ENCODE results near the gene PIGV. TPM values are rescaled to one million over a fixed set of nuclear protein-coding genes. Genes with fewer than 3 reads are reported as not detected.

PIGV gene
- total RNA-seq, 1 donor from 2014 or later = 20.1 TPM

DNA sequence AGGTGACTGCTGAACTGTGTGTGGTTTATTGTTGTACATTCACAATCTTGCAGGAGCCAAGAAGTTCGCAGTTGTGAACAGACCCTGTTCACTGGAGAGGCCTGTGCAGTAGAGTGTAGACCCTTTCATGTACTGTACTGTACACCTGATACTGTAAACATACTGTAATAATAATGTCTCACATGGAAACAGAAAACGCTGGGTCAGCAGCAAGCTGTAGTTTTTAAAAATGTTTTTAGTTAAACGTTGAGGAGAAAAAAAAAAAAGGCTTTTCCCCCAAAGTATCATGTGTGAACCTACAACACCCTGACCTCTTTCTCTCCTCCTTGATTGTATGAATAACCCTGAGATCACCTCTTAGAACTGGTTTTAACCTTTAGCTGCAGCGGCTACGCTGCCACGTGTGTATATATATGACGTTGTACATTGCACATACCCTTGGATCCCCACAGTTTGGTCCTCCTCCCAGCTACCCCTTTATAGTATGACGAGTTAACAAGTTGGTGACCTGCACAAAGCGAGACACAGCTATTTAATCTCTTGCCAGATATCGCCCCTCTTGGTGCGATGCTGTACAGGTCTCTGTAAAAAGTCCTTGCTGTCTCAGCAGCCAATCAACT is 6.4 kb upstream of the PIGV start:
- Mint-ChIP-seq H3K27ac (no peak overlapping the region), H3K9me3 (no peaks in the 10 kb centered on the region), H3K27me3 (ENCODE audit: low read depth) (no peaks in the 10 kb centered on the region), H3K4me1 (ENCODE audit: low read depth) (peaks cover 38% of the 10 kb centered on the region), H3K4me3 (ENCODE audit: low read depth) (no peak overlapping the region), H3K36me3 (ENCODE audit: low read depth) (peaks cover 57% of the 10 kb centered on the region)
- intact Hi-C loops (cut with micrococcal nuclease) = no loop called here
- no peak for DNase-seq (ENCODE audit: low spot score)

DNA sequence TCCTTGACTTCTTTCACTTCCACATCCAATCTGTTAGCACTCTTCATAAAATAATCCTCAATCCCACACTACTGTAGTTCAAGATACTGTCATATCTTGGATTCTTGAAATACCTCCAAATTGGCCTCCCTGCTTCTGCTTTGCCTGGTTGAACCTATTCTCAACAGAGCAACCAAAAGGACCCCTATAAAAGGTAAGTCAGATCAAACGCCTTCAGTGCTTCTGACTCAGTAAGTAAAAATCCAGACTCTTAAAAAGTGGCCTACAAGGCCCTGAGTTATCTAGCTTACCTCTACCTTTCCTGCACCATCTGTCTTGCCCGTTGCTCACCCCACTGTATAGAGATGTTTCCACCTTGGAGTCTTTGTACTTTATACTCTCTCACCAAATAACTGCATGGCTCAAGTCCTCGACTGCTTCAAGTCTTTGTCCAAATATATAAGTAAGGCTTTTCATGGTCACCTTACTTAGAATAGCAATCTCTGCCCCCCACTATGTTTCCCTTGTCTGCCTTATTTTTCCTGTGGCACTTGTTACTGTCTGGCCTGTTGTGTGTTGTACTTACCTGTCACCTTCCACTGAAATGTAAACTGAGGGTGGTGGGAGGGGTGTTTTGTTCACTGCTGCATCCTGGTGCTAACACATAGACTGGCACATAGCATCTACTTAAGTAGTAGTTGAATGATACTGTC is 5.1 kb upstream of the PIGV start:
- intact Hi-C loops (cut with micrococcal nuclease) = no loop called here
- Mint-ChIP-seq H3K36me3 (ENCODE audit: low read depth) (peaks cover 49% of the 10 kb centered on the region), H3K27ac (peak overlapping the region; percentile 26), H3K4me3 (ENCODE audit: low read depth) (no peak overlapping the region), H3K27me3 (ENCODE audit: low read depth) (no peaks in the 10 kb centered on the region), H3K4me1 (ENCODE audit: low read depth) (peaks cover 48% of the 10 kb centered on the region), H3K9me3 (no peaks in the 10 kb centered on the region)
- DNase-seq (ENCODE audit: low spot score) = no peak

- peaks cover 45% of the 10 kb centered on the region for H3K4me1 Mint-ChIP-seq (ENCODE audit: low read depth)
These were observed 4.1 kb upstream of the PIGV start for GRCh38 chr1:26783646-26784022.

DNA sequence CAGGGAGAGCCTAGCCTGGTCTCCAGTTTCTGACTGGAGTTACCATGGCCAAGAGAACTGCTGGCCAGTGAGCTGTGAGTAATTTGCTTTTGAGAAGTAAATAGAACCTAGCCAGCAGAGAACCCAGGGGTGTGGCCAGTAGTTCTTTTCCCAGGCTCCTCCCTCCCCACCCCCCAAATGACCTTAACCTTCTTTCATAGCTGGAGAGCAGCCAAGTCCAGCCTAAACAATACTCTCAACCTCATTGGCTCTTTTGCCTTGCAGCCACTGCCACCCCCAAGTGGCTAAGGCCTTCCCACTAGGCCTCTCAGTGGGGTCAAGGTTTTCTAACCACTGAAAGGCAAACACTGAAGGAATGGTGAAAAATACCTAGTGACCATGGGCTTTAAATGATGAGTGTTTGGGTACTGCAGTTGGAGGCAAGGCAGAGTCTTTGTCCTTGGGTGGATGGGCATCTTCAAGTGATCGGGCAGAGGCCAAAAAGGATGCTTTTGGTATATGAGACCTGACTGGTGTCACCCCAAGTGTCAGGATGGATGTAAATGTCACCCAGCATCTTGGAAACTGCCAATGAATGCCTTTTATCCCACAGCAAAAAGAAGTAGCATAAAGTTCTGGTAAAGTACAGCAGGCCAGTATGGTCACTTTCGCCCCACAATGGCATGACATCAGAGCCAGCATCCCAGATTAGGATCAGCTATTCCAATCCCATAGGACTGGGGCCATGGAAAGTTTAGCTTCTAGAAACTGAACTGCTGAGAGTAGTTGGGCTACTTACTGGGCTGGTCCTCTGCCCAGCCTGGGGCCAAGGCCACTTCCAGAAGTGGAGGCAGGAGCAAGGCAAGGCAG is 3.5 kb upstream of the PIGV start:
- Mint-ChIP-seq H3K27me3 (ENCODE audit: low read depth) (no peaks in the 10 kb centered on the region), H3K36me3 (ENCODE audit: low read depth) (peaks cover 35% of the 10 kb centered on the region), H3K9me3 (no peaks in the 10 kb centered on the region), H3K4me3 (ENCODE audit: low read depth) (no peak overlapping the region), H3K4me1 (ENCODE audit: low read depth) (peaks cover 43% of the 10 kb centered on the region), H3K27ac (peak overlapping the region; percentile 29)
- intact Hi-C loops (cut with micrococcal nuclease) = no loop called here
- DNase-seq (ENCODE audit: low spot score) = no peak

More at GRCh38 chr1:26783646-26784022, 4.1 kb upstream of the PIGV start:
- no peak overlapping the region for H3K27ac Mint-ChIP-seq
- H3K36me3 Mint-ChIP-seq (ENCODE audit: low read depth) = peaks cover 41% of the 10 kb centered on the region
- DNase-seq (ENCODE audit: low spot score) = no peak
- no peaks in the 10 kb centered on the region for H3K9me3 Mint-ChIP-seq
- no peaks in the 10 kb centered on the region for H3K27me3 Mint-ChIP-seq (ENCODE audit: low read depth)
- intact Hi-C loops (cut with micrococcal nuclease) = no loop called here
- no peak overlapping the region for H3K4me3 Mint-ChIP-seq (ENCODE audit: low read depth)

- Mint-ChIP-seq H3K27ac (peak overlapping the region; percentile 65), H3K27me3 (ENCODE audit: low read depth) (no peaks in the 10 kb centered on the region), H3K9me3 (no peaks in the 10 kb centered on the region), H3K4me1 (ENCODE audit: low read depth) (peaks cover 49% of the 10 kb centered on the region), H3K4me3 (ENCODE audit: low read depth) (no peak overlapping the region), H3K36me3 (ENCODE audit: low read depth) (peaks cover 28% of the 10 kb centered on the region)
- no peak for DNase-seq (ENCODE audit: low spot score)
- intact Hi-C loops (cut with micrococcal nuclease) = no loop called here
These were observed 2.9 kb upstream of the PIGV start for GRCh38 chr1:26784886-26785285.

DNA sequence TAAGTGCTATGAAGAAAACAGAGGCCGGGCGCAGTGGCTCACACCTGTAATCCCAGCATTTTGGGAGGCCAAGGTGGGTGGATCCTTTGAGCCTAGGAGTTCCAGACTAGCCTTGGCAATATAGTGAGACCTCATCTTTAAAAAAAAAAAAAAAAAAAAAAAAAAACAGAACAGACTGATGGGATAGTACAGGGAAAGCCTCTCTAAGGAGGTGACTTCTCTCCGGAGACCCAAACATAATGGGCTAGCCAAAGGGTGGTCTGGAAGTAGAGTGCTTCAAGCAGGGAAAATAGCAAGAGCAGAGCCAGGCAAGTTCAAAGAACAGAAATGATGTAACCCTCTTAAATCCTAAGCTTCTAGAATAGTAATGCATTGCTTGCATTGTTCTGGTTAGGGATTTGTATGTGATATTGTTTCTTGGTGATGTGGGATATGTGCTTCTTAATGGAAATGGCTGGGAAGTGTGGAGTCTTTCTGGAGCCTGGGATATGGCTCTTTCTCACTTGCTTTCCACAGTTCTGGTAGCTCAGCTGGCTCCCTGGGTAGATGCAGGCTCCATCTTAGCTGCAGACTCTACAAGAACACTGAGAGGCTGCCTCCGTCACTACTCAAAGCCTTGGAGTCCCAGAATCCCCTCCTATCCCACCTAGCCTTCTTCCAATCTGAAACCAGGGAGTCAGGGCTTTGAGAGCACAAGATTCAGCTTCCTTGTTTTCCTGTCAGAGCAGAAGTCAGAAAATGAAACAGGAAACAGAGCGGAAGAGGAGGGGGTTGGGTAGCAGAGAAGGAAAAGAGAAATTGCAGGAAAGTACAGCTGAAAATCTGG is 1.9 kb upstream of the PIGV start:
- Mint-ChIP-seq H3K9me3 (no peaks in the 10 kb centered on the region), H3K36me3 (ENCODE audit: low read depth) (peaks cover 27% of the 10 kb centered on the region), H3K4me1 (ENCODE audit: low read depth) (peaks cover 56% of the 10 kb centered on the region), H3K27me3 (ENCODE audit: low read depth) (no peaks in the 10 kb centered on the region), H3K4me3 (ENCODE audit: low read depth) (peak overlapping the region; percentile 98), H3K27ac (peak overlapping the region; percentile 100)
- intact Hi-C loops (cut with micrococcal nuclease) = loop anchor here (2.0 kb wide), 1 partner anchor 15 kb away; no protein-coding TSS in a partner anchor
- DNase-seq (ENCODE audit: low spot score) = no peak

DNA sequence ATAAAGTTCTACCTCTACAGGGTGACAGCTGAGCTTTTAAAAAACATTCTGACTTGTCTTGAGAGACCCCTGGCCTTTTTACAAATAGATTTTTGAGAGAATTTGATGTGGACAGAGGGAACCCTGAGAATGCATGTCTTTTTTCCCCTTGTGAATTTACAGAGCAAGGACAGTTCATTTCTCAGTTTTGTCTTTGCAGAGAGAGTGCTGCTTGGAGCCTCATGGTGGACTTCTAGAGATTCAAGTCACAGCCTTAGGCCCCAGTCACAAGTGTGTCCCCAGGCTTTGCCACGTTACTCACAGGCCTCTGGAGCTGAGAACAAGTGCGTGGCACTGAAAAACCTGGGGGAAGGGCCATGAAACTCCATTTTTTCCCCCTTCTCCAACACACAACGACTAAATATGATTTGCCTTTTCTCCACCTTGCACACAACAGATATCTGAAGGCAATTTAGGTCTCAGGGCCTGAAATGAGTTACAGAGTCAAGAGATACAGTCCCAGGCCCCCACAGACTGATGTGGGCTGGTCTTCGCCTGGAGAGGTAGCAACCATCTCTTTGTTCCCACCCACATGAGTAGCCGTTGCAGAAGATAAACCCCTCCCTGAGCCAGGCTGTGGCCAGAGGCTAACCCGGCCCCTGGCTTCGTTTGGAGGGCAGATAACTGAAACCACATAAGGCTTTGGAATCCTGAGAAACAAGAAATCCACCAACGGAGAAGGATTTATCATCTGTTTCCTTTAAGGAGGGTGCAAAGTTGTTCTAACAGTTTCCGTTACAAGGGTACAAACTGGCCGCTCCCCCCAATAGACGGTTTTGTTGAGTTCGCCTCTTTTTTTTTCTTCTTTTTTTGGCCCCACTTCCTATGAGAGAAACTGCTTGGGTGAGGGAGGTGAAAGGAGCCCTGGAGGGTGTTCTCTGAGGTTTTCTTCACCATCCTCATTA is 1.0 kb upstream of the PIGV start:
- no peaks in the 10 kb centered on the region for H3K27me3 Mint-ChIP-seq (ENCODE audit: low read depth)
- peak overlapping the region; percentile 100 for H3K27ac Mint-ChIP-seq
- H3K36me3 Mint-ChIP-seq (ENCODE audit: low read depth) = peaks cover 29% of the 10 kb centered on the region
- peak overlapping the region; percentile 98 for H3K4me3 Mint-ChIP-seq (ENCODE audit: low read depth)
- peaks cover 62% of the 10 kb centered on the region for H3K4me1 Mint-ChIP-seq (ENCODE audit: low read depth)
- intact Hi-C loops (cut with micrococcal nuclease) = loop anchor here (1.0 to 2.0 kb wide), 3 partner anchors 16 to 241 kb away; no protein-coding TSS in a partner anchor
- no peak for DNase-seq (ENCODE audit: low spot score)
- H3K9me3 Mint-ChIP-seq = no peaks in the 10 kb centered on the region

DNA sequence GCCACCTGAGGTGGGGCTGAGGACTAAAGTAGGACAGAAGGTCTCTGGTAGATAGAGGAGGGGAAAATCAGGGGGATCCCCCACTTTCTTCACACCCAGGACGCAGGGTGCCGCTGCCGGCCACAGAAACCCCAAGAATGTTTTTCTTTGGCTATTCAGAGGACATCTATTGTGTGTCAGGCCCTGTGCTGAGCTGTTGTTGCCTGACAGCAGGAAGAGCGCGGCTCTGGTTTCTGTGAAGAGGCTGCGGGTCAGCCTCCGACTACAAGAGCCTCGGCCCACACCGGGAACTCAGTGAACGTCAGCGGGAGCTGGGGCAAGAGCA is 407 bp upstream of the PIGV start:
- no peaks in the 10 kb centered on the region for H3K27me3 Mint-ChIP-seq (ENCODE audit: low read depth)
- no peaks in the 10 kb centered on the region for H3K9me3 Mint-ChIP-seq
- H3K4me3 Mint-ChIP-seq (ENCODE audit: low read depth) = peak overlapping the region; percentile 98
- peaks cover 24% of the 10 kb centered on the region for H3K36me3 Mint-ChIP-seq (ENCODE audit: low read depth)
- DNase-seq (ENCODE audit: low spot score) = peak; percentile 64
- peak overlapping the region; percentile 100 for H3K27ac Mint-ChIP-seq
- H3K4me1 Mint-ChIP-seq (ENCODE audit: low read depth) = peaks cover 62% of the 10 kb centered on the region
- intact Hi-C loops (cut with micrococcal nuclease) = loop anchor here (1.0 to 2.0 kb wide), 3 partner anchors 17 to 242 kb away; no protein-coding TSS in a partner anchor

- Mint-ChIP-seq H3K36me3 (ENCODE audit: low read depth) (peaks cover 24% of the 10 kb centered on the region), H3K27ac (peak overlapping the region; percentile 96), H3K4me1 (ENCODE audit: low read depth) (peaks cover 66% of the 10 kb centered on the region), H3K27me3 (ENCODE audit: low read depth) (no peaks in the 10 kb centered on the region), H3K9me3 (no peaks in the 10 kb centered on the region), H3K4me3 (ENCODE audit: low read depth) (peak overlapping the region; percentile 98)
- DNase-seq (ENCODE audit: low spot score) = no peak
- intact Hi-C loops (cut with micrococcal nuclease) = loop anchor here (2.0 kb wide), 2 partner anchors 44 to 288 kb away; no protein-coding TSS in a partner anchor
These were observed 700 bp downstream of the PIGV start for GRCh38 chr1:26788515-26788785.

GRCh38 chr1:26788836-26789611 is 1.3 kb downstream of the PIGV start:
- no peaks in the 10 kb centered on the region for H3K27me3 Mint-ChIP-seq (ENCODE audit: low read depth)
- H3K4me1 Mint-ChIP-seq (ENCODE audit: low read depth) = peaks cover 64% of the 10 kb centered on the region
- H3K36me3 Mint-ChIP-seq (ENCODE audit: low read depth) = peaks cover 28% of the 10 kb centered on the region
- H3K9me3 Mint-ChIP-seq = no peaks in the 10 kb centered on the region
- H3K4me3 Mint-ChIP-seq (ENCODE audit: low read depth) = peak overlapping the region; percentile 98
- peak overlapping the region; percentile 96 for H3K27ac Mint-ChIP-seq
- peak; percentile 80 for DNase-seq (ENCODE audit: low spot score)
- intact Hi-C loops (cut with micrococcal nuclease) = loop anchor here (1.0 to 2.0 kb wide), 3 partner anchors 44 to 288 kb away; no protein-coding TSS in a partner anchor

DNA sequence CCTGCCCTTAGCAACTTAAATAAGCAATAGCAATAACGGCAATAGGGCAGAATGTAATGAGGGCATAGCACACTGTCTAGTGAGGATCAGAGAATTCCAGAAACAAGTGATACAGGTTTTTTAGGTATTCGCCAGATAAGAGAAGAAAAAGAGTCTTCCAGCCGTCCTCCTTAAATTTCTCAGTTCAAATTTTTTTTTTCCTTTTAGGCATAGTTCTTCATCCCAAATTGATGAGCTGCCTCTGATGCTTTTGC is 1.8 kb downstream of the PIGV start:
- no peaks in the 10 kb centered on the region for H3K27me3 Mint-ChIP-seq (ENCODE audit: low read depth)
- DNase-seq (ENCODE audit: low spot score) = no peak

More for the DNA sequence above, 1.8 kb downstream of the PIGV start:
- no peaks in the 10 kb centered on the region for H3K9me3 Mint-ChIP-seq
- intact Hi-C loops (cut with micrococcal nuclease) = loop anchor here (1.0 to 2.0 kb wide), 3 partner anchors 43 to 289 kb away; no protein-coding TSS in a partner anchor
- H3K27ac Mint-ChIP-seq = peak overlapping the region; percentile 96
- H3K4me3 Mint-ChIP-seq (ENCODE audit: low read depth) = peak overlapping the region; percentile 98
- H3K4me1 Mint-ChIP-seq (ENCODE audit: low read depth) = peaks cover 61% of the 10 kb centered on the region
- H3K36me3 Mint-ChIP-seq (ENCODE audit: low read depth) = peaks cover 33% of the 10 kb centered on the region
